Tibial artery (tissue), 4 donors: ENCODE data around the gene MAP2K3.
A peak's percentile ranks its signal among the peaks of the same experiment; 100 is the strongest.

Experiments
- DNase-seq, 2 donors: peaks; one replicate each; pipeline ENCODE4 v3.0.0-alpha.2; 2019
- H3K27ac ChIP-seq, 2 donors: fragments of 200-600 bp; sonication (generic) in 1 of 2; 1 replicate in 1 of 2; 2 replicates in 1 of 2; pipeline ENCODE4 v1.5.1; 2018 to 2019; ENCODE audit warnings: mild to moderate bottlenecking in 1 of 2
- H3K27me3 ChIP-seq, 2 donors: fragments of 200-600 bp; sonication (generic) in 1 of 2; one replicate each; pipeline versions ENCODE4 v1.5.1 to v1.6.0; 2016 to 2019
- H3K36me3 ChIP-seq, 3 donors: fragments of 200-600 bp; sonication (generic) in 2 of 3; one replicate each; pipeline ENCODE4 v1.5.1; 2016 to 2019; ENCODE audit warnings: mild to moderate bottlenecking in 2 of 3
- H3K4me1 ChIP-seq, 4 donors: fragments of 200-600 bp; sonication (generic) in 2 of 4; 1 replicate in 3 of 4; 2 replicates in 1 of 4; pipeline ENCODE4 v1.5.1; 2016 to 2019
- H3K4me3 ChIP-seq, 2 donors: fragments of 200-600 bp; sonication (generic) in 1 of 2; 1 replicate in 1 of 2; 2 replicates in 1 of 2; pipeline ENCODE4 v1.5.1; 2018 to 2019; ENCODE audit warnings: mild to moderate bottlenecking in 2 of 2
- H3K9me3 ChIP-seq, 3 donors: fragments of 200-600 bp; sonication (generic) in 1 of 3; one replicate each; pipeline ENCODE4 v1.5.1; 2016 to 2019
- CTCF ChIP-seq, 2 experiments: fragments of 200-600 bp in 1 of 2; fragments of 450-650 bp in 1 of 2; IDR thresholded peaks; one replicate each; pipeline ENCODE4 v1.5.1; 2017 to 2019; ENCODE audit warnings: antibody characterized with exemption in 2 of 2, mild to moderate bottlenecking in 1 of 2, moderate library complexity in 1 of 2
- intact Hi-C: fragments of 100-400 bp; cut with DNase I; formaldehyde crosslinking; loops from one replicate; pipeline ENCODE4 v1.15.0; 2023; ENCODE audit warnings: low total_unique reads

The MAP2K3 gene

GRCh38 chr17:21288571-21289017, 4.1 kb downstream of the MAP2K3 start:
- Histone ChIP-seq H3K27me3 (no peaks in the 10 kb centered on the region), H3K9me3 (no peaks in the 10 kb centered on the region), H3K4me1 (peaks cover 4 to 67% (median 49%) of the 10 kb centered on the region in 4 donors), H3K4me3 (peak overlapping the region; percentile 63 to 97), H3K36me3 (peaks cover 0 to 16% (median 5%) of the 10 kb centered on the region in 3 donors), H3K27ac (peak overlapping the region; percentile 86 to 97)
- intact Hi-C loops = loop anchor here (5.0 to 10.0 kb wide), 3 partner anchors 121 to 244 kb away; partner anchors contain the start of gene USP22
- TF ChIP-seq CTCF (IDR thresholded peaks at IDR 0.05) = no peak
- DNase-seq = no peak

- intact Hi-C loops = loop anchor here (5.0 to 10.0 kb wide), 3 partner anchors 122 to 245 kb away; partner anchors contain the start of gene USP22
- H3K27ac ChIP-seq = peak overlapping the region; percentile 86 to 97
- peaks cover 4 to 62% (median 45%) of the 10 kb centered on the region in 4 donors for H3K4me1 ChIP-seq
- no peaks in the 10 kb centered on the region for H3K27me3 ChIP-seq
- no peak for TF ChIP-seq CTCF (IDR thresholded peaks at IDR 0.05)
- no peak for DNase-seq
- H3K36me3 ChIP-seq = peaks cover 0 to 18% (median 5%) of the 10 kb centered on the region in 3 donors
- peak overlapping the region in 1 of 2 donors; percentile 2 for H3K4me3 ChIP-seq
- H3K9me3 ChIP-seq = no peaks in the 10 kb centered on the region
Measured at GRCh38 chr17:21289175-21289901, 4.8 kb downstream of the MAP2K3 start.

- Histone ChIP-seq H3K27ac (peak overlapping the region; percentile 86 to 97), H3K4me1 (peaks cover 4 to 64% (median 49%) of the 10 kb centered on the region in 4 donors), H3K27me3 (no peaks in the 10 kb centered on the region), H3K36me3 (peaks cover 0 to 18% (median 5%) of the 10 kb centered on the region in 3 donors), H3K9me3 (no peaks in the 10 kb centered on the region), H3K4me3 (peak overlapping the region in 1 of 2 donors; percentile 2)
- DNase-seq = no peak
- intact Hi-C loops = loop anchor here (5.0 to 10.0 kb wide), 3 partner anchors 123 to 245 kb away; partner anchors contain the start of gene USP22
- no peak for TF ChIP-seq CTCF (IDR thresholded peaks at IDR 0.05)
Measured at GRCh38 chr17:21289902-21290571, 5.5 kb downstream of the MAP2K3 start.

- Histone ChIP-seq H3K4me1 (peaks cover 4 to 69% (median 52%) of the 10 kb centered on the region in 4 donors), H3K27me3 (no peaks in the 10 kb centered on the region), H3K27ac (no peak overlapping the region), H3K4me3 (no peak overlapping the region), H3K36me3 (peaks cover 0 to 18% (median 5%) of the 10 kb centered on the region in 3 donors), H3K9me3 (no peaks in the 10 kb centered on the region)
- TF ChIP-seq CTCF (IDR thresholded peaks at IDR 0.05) = no peak
- intact Hi-C loops = no loop called here
- no peak for DNase-seq
Measured at GRCh38 chr17:21291357-21291756, 6.8 kb downstream of the MAP2K3 start.

- Histone ChIP-seq H3K4me3 (no peak overlapping the region), H3K36me3 (peaks cover 0 to 18% (median 5%) of the 10 kb centered on the region in 3 donors), H3K27ac (no peak overlapping the region), H3K9me3 (no peaks in the 10 kb centered on the region), H3K27me3 (no peaks in the 10 kb centered on the region), H3K4me1 (peaks cover 4 to 71% (median 50%) of the 10 kb centered on the region in 4 donors)
- TF ChIP-seq CTCF (IDR thresholded peaks at IDR 0.05) = no peak
- intact Hi-C loops = no loop called here
- no peak for DNase-seq
Measured at GRCh38 chr17:21291862-21292261, 7.4 kb downstream of the MAP2K3 start.
